ENCODE measurements around the gene PTCH1.

Gene PTCH1

GRCh38 chr9:95437559-95437958, 79.2 kb downstream of the PTCH1 start:
- DNase-seq: no peak

- no peak for DNase-seq
Measured at GRCh38 chr9:95436416-95436815, 80.4 kb downstream of the PTCH1 start.

- no peak for DNase-seq
Measured at GRCh38 chr9:95435074-95435728, 81.6 kb downstream of the PTCH1 start.

- no peak for DNase-seq
Measured at GRCh38 chr9:95434116-95435073, 82.4 kb downstream of the PTCH1 start.

- DNase-seq: no peak
Measured at GRCh38 chr9:95433096-95433819, 83.5 kb downstream of the PTCH1 start.

- DNase-seq: no peak
Measured at GRCh38 chr9:95431286-95431685, 85.5 kb downstream of the PTCH1 start.

GRCh38 chr9:95429948-95430620, 86.7 kb downstream of the PTCH1 start:
- DNase-seq: peak in 1 of 2 experiments; percentile 4

- no peak for DNase-seq
Measured at GRCh38 chr9:95429096-95429495, 87.7 kb downstream of the PTCH1 start.

- peak; percentile 33 to 44 for DNase-seq
Measured at GRCh38 chr9:95425910-95426551, 90.7 kb downstream of the PTCH1 start.

GRCh38 chr9:95422650-95423049, 94.1 kb downstream of the PTCH1 start:
- no peak for DNase-seq

- DNase-seq: no peak
Measured at GRCh38 chr9:95420518-95420917, 96.3 kb downstream of the PTCH1 start.

GRCh38 chr9:95419444-95419843, 97.3 kb downstream of the PTCH1 start:
- no peak for DNase-seq

- no peak for DNase-seq
Measured at GRCh38 chr9:95415158-95415557, 101.6 kb downstream of the PTCH1 start.

- DNase-seq: no peak
Measured at GRCh38 chr9:95413793-95414192, 103.0 kb downstream of the PTCH1 start.

GRCh38 chr9:95411054-95411892, 105.5 kb downstream of the PTCH1 start:
- DNase-seq: no peak

GRCh38 chr9:95409650-95410426, 106.9 kb downstream of the PTCH1 start:
- DNase-seq: no peak

- DNase-seq: no peak
Measured at GRCh38 chr9:95407524-95407923, 109.2 kb downstream of the PTCH1 start.

GRCh38 chr9:95406121-95406520, 110.7 kb downstream of the PTCH1 start:
- no peak for DNase-seq

- no peak for DNase-seq
Measured at GRCh38 chr9:95399261-95399660, 117.5 kb downstream of the PTCH1 start.

All from activated T-cell treated with anti-CD3 and anti-CD28 coated beads, Interleukin-2, amount 50 U/mL, for 48 hours (primary cell).